SIG-M5 (cell line): ENCODE results near the gene RSPH1.

ENCODE experiments used
- DNase-seq: peaks from one replicate; lab custom pipeline; 2025; lab: John Stamatoyannopoulos, UW

RSPH1 gene

GRCh38 chr21:42465008-42465802, 30.8 kb downstream of the RSPH1 start:
- DNase-seq = no peak

- no peak for DNase-seq
Measured at GRCh38 chr21:42463861-42464515, 32.0 kb downstream of the RSPH1 start.

- no peak for DNase-seq
Measured at GRCh38 chr21:42461881-42462877, 33.8 kb downstream of the RSPH1 start.

- DNase-seq = no peak
Measured at GRCh38 chr21:42461185-42461520, 34.9 kb downstream of the RSPH1 start.

GRCh38 chr21:42460391-42461184, 35.4 kb downstream of the RSPH1 start:
- DNase-seq = no peak

GRCh38 chr21:42459546-42460215, 36.3 kb downstream of the RSPH1 start:
- DNase-seq = no peak

GRCh38 chr21:42459082-42459460, 37.0 kb downstream of the RSPH1 start:
- DNase-seq = no peak

GRCh38 chr21:42456457-42456856, 39.6 kb downstream of the RSPH1 start:
- no peak for DNase-seq

- DNase-seq = no peak
Measured at GRCh38 chr21:42455754-42456440, 40.1 kb downstream of the RSPH1 start.

- DNase-seq = no peak
Measured at GRCh38 chr21:42455196-42455595, 40.8 kb downstream of the RSPH1 start.

- DNase-seq = no peak
Measured at GRCh38 chr21:42454786-42455185, 41.2 kb downstream of the RSPH1 start.

GRCh38 chr21:42453986-42454570, 41.9 kb downstream of the RSPH1 start:
- no peak for DNase-seq

GRCh38 chr21:42453224-42453985, 42.6 kb downstream of the RSPH1 start:
- DNase-seq = no peak

GRCh38 chr21:42452401-42453223, 43.4 kb downstream of the RSPH1 start:
- no peak for DNase-seq

- DNase-seq = no peak
Measured at GRCh38 chr21:42451941-42452340, 44.1 kb downstream of the RSPH1 start.

GRCh38 chr21:42448686-42449085, 47.3 kb downstream of the RSPH1 start:
- no peak for DNase-seq

GRCh38 chr21:42447732-42448131, 48.3 kb downstream of the RSPH1 start:
- no peak for DNase-seq

- DNase-seq = no peak
Measured at GRCh38 chr21:42447182-42447581, 48.8 kb downstream of the RSPH1 start.
